Kidney (tissue), 14 donors: ENCODE data around the gene ARID5B. TPM values are rescaled to one million over a fixed set of nuclear protein-coding genes. Genes with fewer than 3 reads are reported as not detected.

Experiments used
- DNase-seq, 5 donors: peaks; one replicate each; pipeline ENCODE4 v3.0.0-alpha.2; 2013 to 2020
- FAIRE-seq: peaks from 2 replicates; lab custom pipeline; 2012; peaks lifted over from hg19 to GRCh38; lab: Jason Lieb, UNC
- H3K27ac ChIP-seq, 2 donors: one replicate each; pipeline ENCODE4 v1.7.0; 2013; ENCODE audit warnings: low read depth in 2 of 2, low read length in 2 of 2, inconsistent platforms in 1 of 2
- H3K27me3 ChIP-seq: one replicate; pipeline ENCODE4 v1.7.1; 2013; ENCODE audit warnings: low read length, inconsistent platforms; ENCODE audit not compliant: control insufficient read depth, insufficient read depth
- H3K36me3 ChIP-seq, 3 donors: one replicate each; pipeline versions ENCODE4 v1.7.0 to v1.7.1; 2013; ENCODE audit warnings: low read length in 3 of 3, control low read depth in 1 of 3, inconsistent platforms in 1 of 3; ENCODE audit not compliant: insufficient read depth in 3 of 3, control insufficient read depth in 2 of 3
- H3K4me1 ChIP-seq, 3 donors: one replicate each; pipeline versions ENCODE4 v1.7.0 to v1.7.1; 2013; ENCODE audit warnings: low read length in 3 of 3, inconsistent platforms in 1 of 3, low read depth in 1 of 3; ENCODE audit not compliant: control insufficient read depth in 2 of 3, insufficient read depth in 2 of 3
- H3K4me3 ChIP-seq, 3 donors: one replicate each; pipeline versions ENCODE4 v1.7.0 to v1.8.1; 2013; ENCODE audit warnings: low read length in 3 of 3, control low read depth in 1 of 3, inconsistent platforms in 1 of 3
- H3K9ac ChIP-seq, 3 donors: one replicate each; pipeline versions ENCODE4 v1.7.0 to v1.7.1; 2013; ENCODE audit warnings: low read length in 3 of 3, control low read depth in 1 of 3, inconsistent platforms in 1 of 3
- H3K9me3 ChIP-seq, 3 donors: one replicate each; pipeline versions ENCODE4 v1.7.0 to v1.7.1; 2013; ENCODE audit warnings: low read length in 3 of 3, control low read depth in 1 of 3, inconsistent platforms in 1 of 3; ENCODE audit not compliant: control insufficient read depth in 2 of 3, insufficient read depth in 1 of 3
- intact Hi-C: fragments of 100-400 bp; cut with DNase I; formaldehyde crosslinking; loops from one replicate; pipeline ENCODE4 v1.11.1; 2022
- polyA plus RNA-seq: library from polyadenylated mRNA; stranded (reverse); fragments of 350-450 nt; fragmentation: Illumina TruSeq; extraction: RNeasy Lipid Tissue Mini Kit (QIAGEN cat#74804); gene quantifications from one replicate; pipeline ENCODE4 v1.2.3, GENCODE V29; 2014; ENCODE audit warnings: low read depth, low replicate concordance; ENCODE audit not compliant: insufficient read depth
- total RNA-seq: library from RNA; stranded (reverse); fragmentation: NEBNext Ultra II Directional; extraction: Animal tissue kit (Norgen Biotek cat#: 25700); gene quantifications from one replicate; pipeline ENCODE4 v1.2.1, GENCODE V29; 2021
- TF ChIP-seq, protein P1 (sequence below): IDR thresholded peaks from 3 replicates; pipeline ENCODE4 v1.5.1; 2012; ENCODE audit warnings: mild to moderate bottlenecking, moderate library complexity, borderline replicate concordance; ENCODE audit not compliant: insufficient read depth; ENCODE audit errors: extremely low read depth
- donor health status: control.
- donor health status: control.
- donor health status: control.
- donor health status: control.
- donor health status: control.
- donor health status: DM: yes; HTN: yes; CAD: no.
- donor health status: Normal renal cell carcinoma (clear cell type).

Gene ARID5B
- total and polyA plus RNA-seq, 2 donors from 2014 or later: 8.6 to 77.9 TPM

- Histone ChIP-seq H3K36me3 (no peaks in the 10 kb centered on the region), H3K4me3 (peak overlapping the region; percentile 83 to 95 (median 84)), H3K27me3 (no peaks in the 10 kb centered on the region), H3K27ac (peak overlapping the region; percentile 98 to 99), H3K4me1 (peaks cover 0 to 13% (median 4%) of the 10 kb centered on the region in 3 donors), H3K9me3 (no peaks in the 10 kb centered on the region), H3K9ac (peak overlapping the region; percentile 74 to 100 (median 99))
- intact Hi-C loops: no loop called here
- FAIRE-seq (no peak), DNase-seq (peak; percentile 69 to 90 (median 83))
- TF ChIP-seq, protein P1, sequence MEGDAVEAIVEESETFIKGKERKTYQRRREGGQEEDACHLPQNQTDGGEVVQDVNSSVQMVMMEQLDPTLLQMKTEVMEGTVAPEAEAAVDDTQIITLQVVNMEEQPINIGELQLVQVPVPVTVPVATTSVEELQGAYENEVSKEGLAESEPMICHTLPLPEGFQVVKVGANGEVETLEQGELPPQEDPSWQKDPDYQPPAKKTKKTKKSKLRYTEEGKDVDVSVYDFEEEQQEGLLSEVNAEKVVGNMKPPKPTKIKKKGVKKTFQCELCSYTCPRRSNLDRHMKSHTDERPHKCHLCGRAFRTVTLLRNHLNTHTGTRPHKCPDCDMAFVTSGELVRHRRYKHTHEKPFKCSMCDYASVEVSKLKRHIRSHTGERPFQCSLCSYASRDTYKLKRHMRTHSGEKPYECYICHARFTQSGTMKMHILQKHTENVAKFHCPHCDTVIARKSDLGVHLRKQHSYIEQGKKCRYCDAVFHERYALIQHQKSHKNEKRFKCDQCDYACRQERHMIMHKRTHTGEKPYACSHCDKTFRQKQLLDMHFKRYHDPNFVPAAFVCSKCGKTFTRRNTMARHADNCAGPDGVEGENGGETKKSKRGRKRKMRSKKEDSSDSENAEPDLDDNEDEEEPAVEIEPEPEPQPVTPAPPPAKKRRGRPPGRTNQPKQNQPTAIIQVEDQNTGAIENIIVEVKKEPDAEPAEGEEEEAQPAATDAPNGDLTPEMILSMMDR: no peak
These were observed 1.9 kb downstream of the ARID5B start for GRCh38 chr10:61903221-61903927.

DNA sequence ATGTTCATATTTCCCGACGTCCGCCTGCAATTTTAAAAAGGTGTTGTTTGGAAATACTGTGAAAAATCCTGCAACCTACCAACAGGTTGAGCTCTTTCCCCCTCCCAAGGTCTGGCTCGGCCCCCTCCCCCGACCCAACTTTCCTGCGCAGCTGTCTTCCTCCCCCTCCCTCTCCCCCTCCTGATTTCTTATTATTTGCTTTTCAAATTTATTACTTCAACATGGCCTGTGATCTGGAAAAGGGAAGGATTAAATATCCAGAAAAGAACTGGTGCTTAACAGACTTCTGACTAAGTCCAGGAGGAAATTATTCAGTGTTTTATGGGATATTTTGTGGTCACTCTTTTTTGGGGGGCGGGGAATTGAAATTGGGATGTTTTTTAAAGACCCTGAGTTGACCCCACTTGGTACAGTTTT, 2.4 kb downstream of the ARID5B start:
- FAIRE-seq (no peak), DNase-seq (peak in 2 of 5 donors; percentile 76 to 85)
- Histone ChIP-seq H3K4me3 (peak overlapping the region; percentile 83 to 95 (median 84)), H3K36me3 (no peaks in the 10 kb centered on the region), H3K4me1 (peaks cover 0 to 7% (median 4%) of the 10 kb centered on the region in 3 donors), H3K27me3 (no peaks in the 10 kb centered on the region), H3K9me3 (no peaks in the 10 kb centered on the region), H3K9ac (peak overlapping the region; percentile 6 to 100 (median 29)), H3K27ac (peak overlapping the region; percentile 98 to 99)
- intact Hi-C loops: no loop called here
- TF ChIP-seq, protein P1: no peak

DNA sequence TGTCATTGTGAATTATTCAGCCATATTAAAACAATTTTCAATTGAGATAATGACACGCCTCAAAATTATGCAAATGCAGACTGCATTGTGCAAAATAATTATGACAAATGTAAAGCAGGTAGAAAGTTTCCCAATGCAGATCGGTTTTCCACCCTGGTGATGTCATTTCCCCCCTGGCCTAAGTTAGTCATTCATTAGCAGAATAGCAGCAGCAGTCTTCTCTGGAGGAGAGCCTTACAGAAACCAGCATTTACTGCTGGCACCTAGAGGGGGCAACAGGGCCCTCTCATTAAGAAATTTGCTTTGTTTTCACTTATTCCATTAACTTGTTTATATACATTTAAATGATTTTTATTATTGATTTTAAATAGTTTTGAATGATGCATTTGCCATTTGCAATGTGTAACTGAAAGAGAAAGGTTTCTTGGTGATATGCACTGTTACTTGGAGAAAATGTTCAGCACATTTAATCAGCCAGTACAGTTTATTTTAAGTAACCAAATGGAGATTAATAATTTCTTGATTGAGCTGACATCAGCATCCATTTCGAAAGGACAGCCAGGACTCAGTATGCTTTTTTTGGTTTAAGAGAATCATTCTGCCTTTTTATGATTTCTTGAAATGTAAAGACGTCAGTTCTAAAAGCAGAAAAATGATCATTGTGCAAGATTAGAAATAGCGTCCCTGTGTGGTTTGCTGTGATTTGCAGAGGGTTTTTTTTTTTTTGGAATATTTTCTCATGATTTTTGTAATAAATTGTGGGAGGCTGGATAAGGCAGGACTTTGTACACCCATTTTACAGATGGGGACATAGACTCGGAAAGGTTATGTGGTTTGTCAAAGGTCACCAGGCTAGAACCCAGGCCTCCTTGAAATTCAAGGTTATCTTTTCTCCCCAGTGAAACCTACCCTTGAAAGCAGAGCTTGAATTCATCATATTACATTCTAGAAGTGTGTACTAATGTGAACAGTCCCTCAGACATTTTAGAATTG, 3.5 kb downstream of the ARID5B start:
- DNase-seq: peak in 4 of 5 donors; percentile 55 to 89 (median 78)
- intact Hi-C loops: no loop called here

More for the DNA sequence above, 3.5 kb downstream of the ARID5B start:
- TF ChIP-seq, protein P1: peak; percentile 27
- H3K4me3 ChIP-seq: peak overlapping the region; percentile 83 to 95 (median 84)
- H3K9me3 ChIP-seq: no peaks in the 10 kb centered on the region
- H3K4me1 ChIP-seq: peaks cover 0 to 6% (median 4%) of the 10 kb centered on the region in 3 donors
- H3K36me3 ChIP-seq: no peaks in the 10 kb centered on the region
- peak overlapping the region; percentile 98 to 99 for H3K27ac ChIP-seq
- H3K9ac ChIP-seq: peak overlapping the region in 2 of 3 donors; percentile 41 to 100
- no peaks in the 10 kb centered on the region for H3K27me3 ChIP-seq
- peak; percentile 77 for FAIRE-seq
